GM18502 (cell line): ENCODE data around the gene TRIM40.

Experiments
- ATAC-seq: cut with Tn5 transposase; IDR thresholded peaks from one replicate; pipeline ENCODE4 v1.9.1; 2021; ENCODE audit warnings: mild to moderate bottlenecking; ENCODE audit not compliant: unreplicated experiment, poor library complexity

TRIM40 gene

GRCh38 chr6:30135757-30136156 lies at the start of gene TRIM40:
TRIM40 (plus strand) TSS chr6:30136140; CDS start chr6:30137037, 897 bp downstream.
- ATAC-seq = no peak

- ATAC-seq = no peak
These were observed 48.1 kb upstream of the TRIM40 start for GRCh38 chr6:30087876-30088275.

- no peak for ATAC-seq
These were observed 44.2 kb upstream of the TRIM40 start for GRCh38 chr6:30091577-30092381.

- ATAC-seq = no peak
These were observed 42.9 kb upstream of the TRIM40 start for GRCh38 chr6:30092852-30093543.

- ATAC-seq = no peak
These were observed 41.8 kb upstream of the TRIM40 start for GRCh38 chr6:30093951-30094661.

- no peak for ATAC-seq
These were observed 39.1 kb upstream of the TRIM40 start for GRCh38 chr6:30096829-30097228.

GRCh38 chr6:30097902-30098768 lies 37.8 kb upstream of the TRIM40 start:
- ATAC-seq = no peak

- no peak for ATAC-seq
These were observed 35.8 kb upstream of the TRIM40 start for GRCh38 chr6:30100154-30100553.

- ATAC-seq = no peak
These were observed 35.1 kb upstream of the TRIM40 start for GRCh38 chr6:30100585-30101443.

GRCh38 chr6:30101444-30102413 lies 34.2 kb upstream of the TRIM40 start:
- no peak for ATAC-seq

GRCh38 chr6:30102414-30102969 lies 33.4 kb upstream of the TRIM40 start:
- ATAC-seq = no peak

- peak; percentile 71 for ATAC-seq
These were observed 32.7 kb upstream of the TRIM40 start for GRCh38 chr6:30102970-30103871.

GRCh38 chr6:30103872-30104179 lies 32.1 kb upstream of the TRIM40 start:
- ATAC-seq = no peak

- ATAC-seq = no peak
These were observed 31.3 kb upstream of the TRIM40 start for GRCh38 chr6:30104661-30105060.

GRCh38 chr6:30111266-30111856 lies 24.6 kb upstream of the TRIM40 start:
- ATAC-seq = no peak

- ATAC-seq = no peak
These were observed 23.4 kb upstream of the TRIM40 start for GRCh38 chr6:30112402-30112994.
